Spleen (tissue), 11 donors: ENCODE data around the gene ZNF773. TPM values are rescaled to one million over a fixed set of nuclear protein-coding genes. Genes with fewer than 3 reads are reported as not detected.

Source experiments
- DNase-seq: peaks from one replicate; pipeline ENCODE4 v3.0.0-alpha.2; 2020
- H3K27ac ChIP-seq, 8 donors: fragments of 200-600 bp; sonication (generic) in 7 of 8; 1 replicate in 4 of 8; 2 replicates in 4 of 8; pipeline versions ENCODE4 v1.5.0 to v1.8.0; 2016 to 2021; ENCODE audit warnings: inconsistent platforms in 4 of 8, mild to moderate bottlenecking in 4 of 8, moderate library complexity in 1 of 8
- H3K27me3 ChIP-seq, 7 donors: fragments of 200-600 bp; sonication (generic) in 6 of 7; replicated peaks in 1 of 7; 1 replicate in 4 of 7; 2 replicates in 3 of 7; pipeline versions ENCODE4 v1.5.0 to v1.8.0; 2016 to 2021; ENCODE audit warnings: inconsistent platforms in 3 of 7, mild to moderate bottlenecking in 1 of 7
- H3K36me3 ChIP-seq, 6 donors: fragments of 200-600 bp; sonication (generic) in 5 of 6; 1 replicate in 4 of 6; 2 replicates in 2 of 6; pipeline versions ENCODE4 v1.5.0 to v1.8.0; 2016 to 2021; ENCODE audit warnings: inconsistent platforms in 2 of 6
- H3K4me1 ChIP-seq, 6 donors: fragments of 200-600 bp; sonication (generic) in 5 of 6; 1 replicate in 3 of 6; 2 replicates in 3 of 6; pipeline versions ENCODE4 v1.5.0 to v1.8.0; 2016 to 2021; ENCODE audit warnings: inconsistent platforms in 3 of 6
- H3K4me3 ChIP-seq, 8 donors: fragments of 200-600 bp; sonication (generic) in 7 of 8; 1 replicate in 4 of 8; 2 replicates in 4 of 8; pipeline versions ENCODE4 v1.5.0 to v1.8.0; 2016 to 2021; ENCODE audit warnings: inconsistent platforms in 4 of 8, mild to moderate bottlenecking in 4 of 8, moderate library complexity in 2 of 8
- H3K9me3 ChIP-seq, 8 donors: fragments of 200-600 bp; sonication (generic) in 7 of 8; 1 replicate in 4 of 8; 2 replicates in 4 of 8; pipeline versions ENCODE4 v1.5.0 to v1.8.0; 2016 to 2021; ENCODE audit warnings: inconsistent platforms in 4 of 8
- CTCF ChIP-seq, 11 experiments: fragments of 200-600 bp in 7 of 11; fragments of 450-650 bp in 4 of 11; sonication (generic) in 4 of 11; IDR thresholded peaks in 8 of 11; conservative IDR thresholded peaks in 3 of 11; 1 replicate in 7 of 11; 2 replicates in 4 of 11; pipeline versions ENCODE4 v1.4.0 to v1.8.0; 2016 to 2021; ENCODE audit warnings: antibody characterized with exemption in 11 of 11, inconsistent platforms in 4 of 11, mild to moderate bottlenecking in 1 of 11
- POLR2A ChIP-seq, 3 donors: fragments of 450-650 bp; IDR thresholded peaks; one replicate each; pipeline ENCODE4 v1.5.1; 2017; ENCODE audit warnings: antibody characterized with exemption in 3 of 3, mild to moderate bottlenecking in 1 of 3
- POLR2AphosphoS5 ChIP-seq, 3 donors: sonication (generic); formaldehyde crosslinking; IDR thresholded peaks; one replicate each; pipeline ENCODE4 v1.5.1; 2017; ENCODE audit warnings: antibody characterized with exemption in 3 of 3
- WGBS, 5 donors: extraction: QIAGEN DNeasy Blood & Tissue Kit in 3 of 5; methylation state at CpG; one replicate each; pipeline versions ENCODE4 v1.1.5 to v1.1.7; 2013 to 2018; 5-methylcytosine and 5-hydroxymethylcytosine counted together
- intact Hi-C: fragments of 100-400 bp; cut with DNase I; formaldehyde crosslinking; loops from one replicate; pipeline ENCODE4 v1.15.0; 2023; ENCODE audit warnings: low total_unique reads
- polyA plus RNA-seq, 3 donors: library from polyadenylated mRNA; stranded (reverse); fragments of 200-250 nt; gene quantifications; one replicate each; pipeline ENCODE4 v1.2.1, GENCODE V29; 2013
- small RNA-seq, 4 donors: library from RNA; depleted of rRNA; stranded (forward); fragments of <200 nt; gene quantifications; one replicate each; pipeline ENCODE3, GENCODE V24; 2016
- total RNA-seq, 7 donors: library from RNA; depleted of rRNA in 3 of 7; stranded (reverse); fragments of >200 nt in 3 of 7; fragmentation: NEBNext Ultra II Directional in 4 of 7; extraction: Animal tissue kit (Norgen Biotek cat#: 25700) in 4 of 7; gene quantifications; one replicate each; pipeline versions ENCODE4 v1.1.0 to v1.2.1, GENCODE V29; 2016 to 2021
- donor health status: healthy with polysubstance abuse.
- donor health status: DM: no; HTN: no; CAD: no; lungs with moderate emphysema.
- donor health status: DM: no; HTN: no; CAD: no.
- donor health status: Bipolar disorder and iron deficiency.
- donor health status: healthy.
- donor health status: DM: no; HTN: no; CAD: no.
- donor health status: DM: yes; HTN: yes; CAD: no.

Gene ZNF773
- total and polyA plus RNA-seq, 10 donors, result 3.0 to 25.2 (median 13.5) TPM

- intact Hi-C loops, result no loop called here
- H3K4me1 ChIP-seq, result peaks cover 10 to 26% (median 19%) of the 10 kb centered on the region in 6 donors
- peaks cover 0 to 67% (median 54%) of the 10 kb centered on the region in 8 donors for H3K9me3 ChIP-seq
- DNase-seq, result no peak
- 89 to 95% (median 94%) methylated on average over 5 of the region's 5 CpGs for WGBS, 5 donors
- no peak overlapping the region for H3K27ac ChIP-seq
- H3K4me3 ChIP-seq, result no peak overlapping the region
- peaks cover 4 to 46% (median 36%) of the 10 kb centered on the region in 6 donors for H3K36me3 ChIP-seq
- H3K27me3 ChIP-seq, result peaks cover 0 to 2% (median 0%) of the 10 kb centered on the region in 7 donors
- TF ChIP-seq POLR2AphosphoS5 (IDR thresholded peaks at IDR 0.05) (no peak), POLR2A (IDR thresholded peaks at IDR 0.05) (no peak), CTCF (IDR thresholded peaks at IDR 0.05 in 8 of 11, conservative IDR thresholded peaks at IDR 0.05 in 3 of 11) (no peak)
Observed at GRCh38 chr19:57557659-57558058, 57.9 kb downstream of the ZNF773 start.

Small RNAs within 50 kb of the gene (small RNA-seq; reads per million reads assigned to genes)
- gene VN1R107P, result 0 reads per million in 4 donors

Other genes starting within 250 kb of the ZNF773 start
- 10 to 100 TPM; 60.8 to 84.7 (median 68.1) TPM for gene ZNF460, start 219.5 kb upstream of the ZNF773 start, total RNA-seq
- 1 to 10 TPM in 1 of 3 donors, under 1 TPM in 2; 0.24 to 2.1 (median 0.33) TPM for gene ZNF460, start 219.5 kb upstream of the ZNF773 start, polyA plus RNA-seq
- 10 to 100 TPM in 6 of 7 donors, 1 to 10 TPM in 1; 9.7 to 16.9 (median 13.0) TPM for gene ZNF543, start 179.5 kb upstream of the ZNF773 start, total RNA-seq
- 1 to 10 TPM; 1.6 to 2.4 (median 1.7) TPM for gene ZNF543, start 179.5 kb upstream of the ZNF773 start, polyA plus RNA-seq
- gene ZNF304, start 148.7 kb upstream of the ZNF773 start, total RNA-seq, result 10 to 100 TPM in 6 of 7 donors, 1 to 10 TPM in 1; 9.8 to 16.7 (median 13.3) TPM
- 1 to 10 TPM; 2.9 to 3.9 (median 3.6) TPM for gene ZNF304, start 148.7 kb upstream of the ZNF773 start, polyA plus RNA-seq
- 10 to 100 TPM in 4 of 7 donors, 1 to 10 TPM in 3; 7.7 to 36.6 (median 18.0) TPM for gene TRAPPC2B, start 136.4 kb upstream of the ZNF773 start, total RNA-seq
- 10 to 100 TPM; 20.2 to 24.0 (median 23.6) TPM for gene TRAPPC2B, start 136.4 kb upstream of the ZNF773 start, polyA plus RNA-seq
- gene ZNF547, start 136.4 kb upstream of the ZNF773 start, total RNA-seq, result 1 to 10 TPM; 3.3 to 8.8 (median 5.4) TPM
- gene ZNF547, start 136.4 kb upstream of the ZNF773 start, polyA plus RNA-seq, result 1 to 10 TPM; 2.3 to 3.5 (median 3.5) TPM
- 10 to 100 TPM; 21.2 to 48.2 (median 34.6) TPM for gene ZNF548, start 110.1 kb upstream of the ZNF773 start, total RNA-seq
- 10 to 100 TPM; 12.4 to 14.2 (median 12.5) TPM for gene ZNF548, start 110.1 kb upstream of the ZNF773 start, polyA plus RNA-seq
- gene ZNF17, start 88.8 kb upstream of the ZNF773 start, total RNA-seq, result 10 to 100 TPM; 13.4 to 23.0 (median 18.8) TPM
- gene ZNF17, start 88.8 kb upstream of the ZNF773 start, polyA plus RNA-seq, result 1 to 10 TPM; 1.8 to 3.5 (median 2.6) TPM
- gene ZNF749, start 64.6 kb upstream of the ZNF773 start, total RNA-seq, result 10 to 100 TPM in 4 of 7 donors, 1 to 10 TPM in 3; 7.3 to 15.4 (median 10.8) TPM
- gene ZNF749, start 64.6 kb upstream of the ZNF773 start, polyA plus RNA-seq, result 1 to 10 TPM; 2.7 to 9.4 (median 5.4) TPM
- gene VN1R1, start 42.8 kb upstream of the ZNF773 start, total RNA-seq, result 1 to 10 TPM in 5 of 7 donors, under 1 TPM in 2; 0.82 to 2.0 (median 1.4) TPM
- under 1 TPM; 0.26 to 0.30 (median 0.30) TPM for gene VN1R1, start 42.8 kb upstream of the ZNF773 start, polyA plus RNA-seq
- gene ZNF772, start 22.4 kb upstream of the ZNF773 start, total RNA-seq, result 10 to 100 TPM; 10.9 to 33.7 (median 19.9) TPM
- gene ZNF772, start 22.4 kb upstream of the ZNF773 start, polyA plus RNA-seq, result 1 to 10 TPM; 1.4 to 3.3 (median 2.7) TPM
- 10 to 100 TPM in 6 of 7 donors, 1 to 10 TPM in 1; 8.8 to 20.4 (median 15.6) TPM for gene ZNF419, start 12.2 kb upstream of the ZNF773 start, total RNA-seq
- gene ZNF419, start 12.2 kb upstream of the ZNF773 start, polyA plus RNA-seq, result 1 to 10 TPM; 5.9 to 8.7 (median 8.3) TPM
- gene ZNF549, start 27.4 kb downstream of the ZNF773 start, total RNA-seq, result 10 to 100 TPM in 4 of 7 donors, 1 to 10 TPM in 3; 8.5 to 13.0 (median 10.8) TPM
- gene ZNF549, start 27.4 kb downstream of the ZNF773 start, polyA plus RNA-seq, result 1 to 10 TPM; 2.6 to 3.9 (median 2.8) TPM
- gene ZNF550, start 59.9 kb downstream of the ZNF773 start, total RNA-seq, result 10 to 100 TPM; 10.5 to 39.5 (median 13.3) TPM
- gene ZNF550, start 59.9 kb downstream of the ZNF773 start, polyA plus RNA-seq, result 1 to 10 TPM; 5.4 to 6.4 (median 5.4) TPM
- gene ZNF416, start 79.0 kb downstream of the ZNF773 start, total RNA-seq, result 1 to 10 TPM; 4.3 to 9.3 (median 6.1) TPM
- gene ZNF416, start 79.0 kb downstream of the ZNF773 start, polyA plus RNA-seq, result 1 to 10 TPM; 2.1 to 3.8 (median 3.4) TPM
- 10 to 100 TPM in 3 of 7 donors, 1 to 10 TPM in 4; 5.1 to 12.0 (median 8.6) TPM for gene ZIK1, start 84.2 kb downstream of the ZNF773 start, total RNA-seq
- 1 to 10 TPM; 3.4 to 4.5 (median 3.7) TPM for gene ZIK1, start 84.2 kb downstream of the ZNF773 start, polyA plus RNA-seq
- gene ZNF530, start 99.9 kb downstream of the ZNF773 start, total RNA-seq, result 1 to 10 TPM; 3.5 to 7.4 (median 4.1) TPM
- 1 to 10 TPM; 2.4 to 3.2 (median 2.9) TPM for gene ZNF530, start 99.9 kb downstream of the ZNF773 start, polyA plus RNA-seq
- gene ZNF134, start 114.3 kb downstream of the ZNF773 start, total RNA-seq, result 10 to 100 TPM; 18.3 to 30.7 (median 23.1) TPM
- gene ZNF134, start 114.3 kb downstream of the ZNF773 start, polyA plus RNA-seq, result 1 to 10 TPM; 3.7 to 7.6 (median 5.7) TPM
- gene ZNF211, start 133.2 kb downstream of the ZNF773 start, total RNA-seq, result 10 to 100 TPM; 18.9 to 28.4 (median 20.8) TPM
- gene ZNF211, start 133.2 kb downstream of the ZNF773 start, polyA plus RNA-seq, result 10 to 100 TPM in 2 of 3 donors, 1 to 10 TPM in 1; 9.5 to 14.2 (median 12.3) TPM
- under 1 TPM in 3 of 7 donors, not detected in 4; 0.29 to 0.58 (median 0.47) TPM for gene ZSCAN4, start 169.0 kb downstream of the ZNF773 start, total RNA-seq
- gene ZSCAN4, start 169.0 kb downstream of the ZNF773 start, polyA plus RNA-seq, result not detected
- 10 to 100 TPM; 10.0 to 14.3 (median 13.4) TPM for gene ZNF551, start 182.0 kb downstream of the ZNF773 start, total RNA-seq
- gene ZNF551, start 182.0 kb downstream of the ZNF773 start, polyA plus RNA-seq, result 1 to 10 TPM; 2.0 to 3.8 (median 2.5) TPM
- gene ZNF154, start 209.3 kb downstream of the ZNF773 start, total RNA-seq, result 10 to 100 TPM in 6 of 7 donors, 1 to 10 TPM in 1; 9.3 to 21.2 (median 15.3) TPM
- gene ZNF154, start 209.3 kb downstream of the ZNF773 start, polyA plus RNA-seq, result 1 to 10 TPM; 3.6 to 5.8 (median 4.3) TPM
- gene ZNF671, start 227.7 kb downstream of the ZNF773 start, total RNA-seq, result 10 to 100 TPM; 16.1 to 23.3 (median 17.1) TPM
- 10 to 100 TPM; 10.4 to 11.7 (median 10.9) TPM for gene ZNF671, start 227.7 kb downstream of the ZNF773 start, polyA plus RNA-seq
- gene ZNF776, start 246.9 kb downstream of the ZNF773 start, total RNA-seq, result 10 to 100 TPM; 16.2 to 25.3 (median 20.9) TPM
- gene ZNF776, start 246.9 kb downstream of the ZNF773 start, polyA plus RNA-seq, result 1 to 10 TPM; 3.5 to 9.5 (median 4.3) TPM